HEK293 (cell line): ENCODE measurements around the gene CHSY1.

Source experiments
- AEBP2 ChIP-seq: fragments of 450-650 bp; formaldehyde crosslinking; IDR thresholded peaks from 2 replicates; pipeline ENCODE4 v1.5.1; 2016; ENCODE audit warnings: missing biosample characterization, missing genetic modification characterization, borderline replicate concordance
- GLIS1 ChIP-seq: fragments of 450-650 bp; formaldehyde crosslinking; IDR thresholded peaks from 2 replicates; pipeline ENCODE4 v1.5.1; 2016; ENCODE audit warnings: missing biosample characterization, missing genetic modification characterization
- GLIS2 ChIP-seq: fragments of 450-650 bp; formaldehyde crosslinking; IDR thresholded peaks from 2 replicates; pipeline ENCODE4 v1.5.1; 2016; ENCODE audit warnings: missing biosample characterization, missing genetic modification characterization
- HOXC10 ChIP-seq: sonication (generic); formaldehyde crosslinking; IDR thresholded peaks from 2 replicates; pipeline ENCODE4 v1.8.1; 2023; ENCODE audit warnings: mild to moderate bottlenecking, missing genetic modification reagents
- HOXD13 ChIP-seq: sonication (generic); formaldehyde crosslinking; IDR thresholded peaks from 2 replicates; pipeline ENCODE4 v1.8.0; 2022; ENCODE audit warnings: missing genetic modification reagents, borderline replicate concordance
- KLF9 ChIP-seq: fragments of 450-650 bp; formaldehyde crosslinking; IDR thresholded peaks from 2 replicates; pipeline ENCODE4 v1.5.1; 2016; ENCODE audit warnings: missing biosample characterization, missing genetic modification characterization, low read depth
- MYNN ChIP-seq: fragments of 450-650 bp; formaldehyde crosslinking; IDR thresholded peaks from 2 replicates; pipeline ENCODE4 v1.5.1; 2016; ENCODE audit warnings: missing biosample characterization, missing genetic modification characterization, borderline replicate concordance
- PRDM2 ChIP-seq: fragments of 450-650 bp; formaldehyde crosslinking; IDR thresholded peaks from 2 replicates; pipeline ENCODE4 v1.5.1; 2016; ENCODE audit warnings: missing biosample characterization, missing genetic modification characterization, borderline replicate concordance
- PRDM4 ChIP-seq: fragments of 450-650 bp; formaldehyde crosslinking; IDR thresholded peaks from 2 replicates; pipeline ENCODE4 v1.5.1; 2017; ENCODE audit warnings: missing biosample characterization, missing genetic modification characterization
- RBAK ChIP-seq: fragments of 450-650 bp; formaldehyde crosslinking; IDR thresholded peaks from 2 replicates; pipeline ENCODE4 v1.5.1; 2016; ENCODE audit warnings: missing biosample characterization, missing genetic modification characterization
- TCF7L2 ChIP-seq: IDR thresholded peaks from 2 replicates; pipeline ENCODE4 v1.6.1; 2011; ENCODE audit warnings: low read depth, mild to moderate bottlenecking, inconsistent platforms, low read length, moderate library complexity, borderline replicate concordance
- ZBTB21 ChIP-seq: fragments of 450-650 bp; formaldehyde crosslinking; IDR thresholded peaks from 2 replicates; pipeline ENCODE4 v1.5.1; 2017; ENCODE audit warnings: missing biosample characterization, missing genetic modification characterization
- ZBTB8A ChIP-seq: fragments of 450-650 bp; formaldehyde crosslinking; IDR thresholded peaks from 2 replicates; pipeline ENCODE4 v1.5.1; 2016; ENCODE audit warnings: missing biosample characterization, missing genetic modification characterization
- ZNF155 ChIP-seq: fragments of 450-650 bp; formaldehyde crosslinking; IDR thresholded peaks from 2 replicates; pipeline ENCODE4 v1.5.1; 2016; ENCODE audit warnings: missing biosample characterization, missing genetic modification characterization
- ZNF19 ChIP-seq: fragments of 450-650 bp; formaldehyde crosslinking; IDR thresholded peaks from 2 replicates; pipeline ENCODE4; 2016; ENCODE audit warnings: missing biosample characterization, missing genetic modification characterization, low read depth
- ZNF248 ChIP-seq: fragments of 450-650 bp; formaldehyde crosslinking; IDR thresholded peaks from 2 replicates; pipeline ENCODE4 v1.5.1; 2017; ENCODE audit warnings: missing biosample characterization, missing genetic modification characterization
- ZNF292 ChIP-seq: fragments of 450-650 bp; formaldehyde crosslinking; IDR thresholded peaks from 2 replicates; pipeline ENCODE4 v1.5.1; 2016; ENCODE audit warnings: low read depth, missing biosample characterization, missing genetic modification characterization, borderline replicate concordance
- ZNF335 ChIP-seq: fragments of 450-650 bp; formaldehyde crosslinking; conservative IDR thresholded peaks from 2 replicates; pipeline ENCODE4 v1.5.1; 2016; ENCODE audit warnings: missing biosample characterization, missing genetic modification characterization
- ZNF341 ChIP-seq: fragments of 450-650 bp; formaldehyde crosslinking; IDR thresholded peaks from 2 replicates; pipeline ENCODE4; 2016; ENCODE audit warnings: low read depth, missing biosample characterization, missing genetic modification characterization
- ZNF449 ChIP-seq: fragments of 450-650 bp; formaldehyde crosslinking; IDR thresholded peaks from 2 replicates; pipeline ENCODE4 v1.5.1; 2017; ENCODE audit warnings: missing biosample characterization, mild to moderate bottlenecking, missing genetic modification characterization, moderate library complexity
- ZNF501 ChIP-seq: fragments of 450-650 bp; formaldehyde crosslinking; IDR thresholded peaks from 2 replicates; pipeline ENCODE4 v1.5.1; 2016; ENCODE audit warnings: missing biosample characterization, missing genetic modification characterization
- ZNF510 ChIP-seq: fragments of 450-650 bp; formaldehyde crosslinking; IDR thresholded peaks from 2 replicates; pipeline ENCODE4 v1.5.1; 2018; ENCODE audit warnings: mild to moderate bottlenecking, missing genetic modification characterization, missing biosample characterization; ENCODE audit not compliant: insufficient replicate concordance
- ZNF555 ChIP-seq: fragments of 450-650 bp; formaldehyde crosslinking; conservative IDR thresholded peaks from 2 replicates; pipeline ENCODE4 v1.5.1; 2017; ENCODE audit warnings: missing biosample characterization, mild to moderate bottlenecking, missing genetic modification characterization, inconsistent platforms
- ZNF629 ChIP-seq: fragments of 450-650 bp; formaldehyde crosslinking; IDR thresholded peaks from 2 replicates; pipeline ENCODE4 v1.5.1; 2017; ENCODE audit warnings: missing biosample characterization, missing genetic modification characterization
- ZNF707 ChIP-seq: fragments of 450-650 bp; formaldehyde crosslinking; IDR thresholded peaks from 2 replicates; pipeline ENCODE4 v1.5.1; 2016; ENCODE audit warnings: missing biosample characterization, missing genetic modification characterization
- ZSCAN18 ChIP-seq: fragments of 450-650 bp; formaldehyde crosslinking; IDR thresholded peaks from 2 replicates; pipeline ENCODE4 v1.5.1; 2016; ENCODE audit warnings: missing biosample characterization, missing genetic modification characterization
- ZSCAN30 ChIP-seq: fragments of 450-650 bp; IDR thresholded peaks from 2 replicates; pipeline ENCODE4 v1.5.1; 2018; ENCODE audit warnings: missing biosample characterization, mild to moderate bottlenecking, missing genetic modification characterization, moderate library complexity
- ZXDB ChIP-seq: fragments of 450-650 bp; formaldehyde crosslinking; IDR thresholded peaks from 2 replicates; pipeline ENCODE4 v1.5.1; 2016; ENCODE audit warnings: missing biosample characterization, missing genetic modification characterization

CHSY1 gene

GRCh38 chr15:101277943-101278564 lies 26.2 kb upstream of the CHSY1 start (continued):
- no peak for TF ChIP-seq TCF7L2
- TF ChIP-seq ZNF510 (tag by site-specific recombination), result no peak
- no peak for TF ChIP-seq PRDM4 (tag by site-specific recombination)
- TF ChIP-seq ZNF555 (tag by site-specific recombination), result no peak
- TF ChIP-seq AEBP2 (tag by site-specific recombination), result no peak
- TF ChIP-seq ZNF341 (tag by site-specific recombination), result no peak
- TF ChIP-seq ZNF248 (tag by site-specific recombination), result no peak
- no peak for TF ChIP-seq ZSCAN30 (tag by site-specific recombination)
- TF ChIP-seq MYNN (tag by site-specific recombination), result no peak
- no peak for TF ChIP-seq GLIS2
- no peak for TF ChIP-seq ZXDB (tag by site-specific recombination)
- TF ChIP-seq ZSCAN18 (tag by site-specific recombination), result no peak
- no peak for TF ChIP-seq ZNF19
- TF ChIP-seq HOXC10 (CRISPR knock-in tag), result no peak
- no peak for TF ChIP-seq HOXD13 (CRISPR knock-in tag)
- TF ChIP-seq ZNF629 (tag by site-specific recombination), result peak; percentile 82
- TF ChIP-seq ZNF501 (tag by site-specific recombination), result no peak
- TF ChIP-seq RBAK (tag by site-specific recombination), result no peak
- no peak for TF ChIP-seq PRDM2 (tag by site-specific recombination)
- TF ChIP-seq ZBTB8A (tag by site-specific recombination), result no peak
- no peak for TF ChIP-seq ZNF449 (tag by site-specific recombination)
- TF ChIP-seq ZNF155 (tag by site-specific recombination), result no peak
- TF ChIP-seq KLF9 (tag by site-specific recombination), result no peak
- no peak for TF ChIP-seq ZNF292 (tag by site-specific recombination)
- no peak for TF ChIP-seq GLIS1 (tag by site-specific recombination)
- TF ChIP-seq ZBTB21 (tag by site-specific recombination), result peak; percentile 64
- 0 out of 2 replicates have a peak, but pooled peaks have one; percentile 3 for TF ChIP-seq ZNF335 (tag by site-specific recombination)
- TF ChIP-seq ZNF707 (tag by site-specific recombination), result no peak
